Activated B cell treated with CpG ODN at 0.5 μM for 24 hours (primary cell): ENCODE data around the gene LIMS2. TPM values are rescaled to one million over a fixed set of nuclear protein-coding genes. Genes with fewer than 3 reads are reported as not detected.

ENCODE experiments used
- ATAC-seq: fragments of 200-7000 bp; cut with Tn5 transposase; one replicate; pipeline ENCODE4 v1.10.0; 2021; ENCODE audit warnings: low read depth, mild to moderate bottlenecking, moderate library complexity
- CTCF ChIA-PET: fragments of 350-600 bp; sonication (Branson Sonifier 250); formaldehyde crosslinking; loops from one replicate; lab custom pipeline; 2021; ENCODE audit warnings: antibody characterized with exemption; lab: Charles Lee
- POLR2A ChIA-PET: fragments of 350-600 bp; sonication (Branson Sonifier 250); formaldehyde crosslinking; loops from one replicate; lab custom pipeline; 2021; ENCODE audit warnings: antibody characterized with exemption; lab: Charles Lee
- DNase-seq: peaks from one replicate; pipeline ENCODE4 v3.0.0; 2022
- H3K27ac Mint-ChIP-seq: one replicate; pipeline ENCODE4 v1.8.0; 2020; ENCODE audit warnings: mixed read lengths
- H3K27me3 Mint-ChIP-seq: one replicate; pipeline ENCODE4 v1.8.0; 2021; ENCODE audit warnings: mixed read lengths
- H3K36me3 Mint-ChIP-seq: one replicate; pipeline ENCODE4 v1.8.0; 2021; ENCODE audit warnings: low read depth, mixed read lengths
- H3K4me1 Mint-ChIP-seq: one replicate; pipeline ENCODE4 v1.8.0; 2021; ENCODE audit warnings: mixed read lengths
- H3K4me3 Mint-ChIP-seq: one replicate; pipeline ENCODE4 v1.8.0; 2020; ENCODE audit warnings: mild to moderate bottlenecking, mixed read lengths
- H3K9me3 Mint-ChIP-seq: one replicate; pipeline ENCODE4 v1.8.0; 2020; ENCODE audit warnings: mixed read lengths
- intact Hi-C: fragments of 100-400 bp; cut with micrococcal nuclease; formaldehyde crosslinking; loops from one replicate; pipeline ENCODE4 v1.15.1; 2024
- total RNA-seq: library from RNA; stranded (reverse); gene quantifications from 2 replicates; pipeline ENCODE4 v1.2.3, GENCODE V29; 2022
- TF ChIP-seq, protein P1 (sequence below): fragments of 200-600 bp; IDR thresholded peaks from one replicate; pipeline ENCODE4 v1.8.0; 2022; ENCODE audit warnings: antibody characterized with exemption, mild to moderate bottlenecking

LIMS2 gene
- total RNA-seq, 1 donor from 2014 or later: 5.3 TPM

- no peak overlapping the region for H3K4me3 Mint-ChIP-seq
- H3K9me3 Mint-ChIP-seq: peaks cover 8% of the 10 kb centered on the region
- TF ChIP-seq, protein P1, sequence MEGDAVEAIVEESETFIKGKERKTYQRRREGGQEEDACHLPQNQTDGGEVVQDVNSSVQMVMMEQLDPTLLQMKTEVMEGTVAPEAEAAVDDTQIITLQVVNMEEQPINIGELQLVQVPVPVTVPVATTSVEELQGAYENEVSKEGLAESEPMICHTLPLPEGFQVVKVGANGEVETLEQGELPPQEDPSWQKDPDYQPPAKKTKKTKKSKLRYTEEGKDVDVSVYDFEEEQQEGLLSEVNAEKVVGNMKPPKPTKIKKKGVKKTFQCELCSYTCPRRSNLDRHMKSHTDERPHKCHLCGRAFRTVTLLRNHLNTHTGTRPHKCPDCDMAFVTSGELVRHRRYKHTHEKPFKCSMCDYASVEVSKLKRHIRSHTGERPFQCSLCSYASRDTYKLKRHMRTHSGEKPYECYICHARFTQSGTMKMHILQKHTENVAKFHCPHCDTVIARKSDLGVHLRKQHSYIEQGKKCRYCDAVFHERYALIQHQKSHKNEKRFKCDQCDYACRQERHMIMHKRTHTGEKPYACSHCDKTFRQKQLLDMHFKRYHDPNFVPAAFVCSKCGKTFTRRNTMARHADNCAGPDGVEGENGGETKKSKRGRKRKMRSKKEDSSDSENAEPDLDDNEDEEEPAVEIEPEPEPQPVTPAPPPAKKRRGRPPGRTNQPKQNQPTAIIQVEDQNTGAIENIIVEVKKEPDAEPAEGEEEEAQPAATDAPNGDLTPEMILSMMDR: no peak
- ATAC-seq: no peak
- DNase-seq: no peak
- H3K27ac Mint-ChIP-seq: no peak overlapping the region
- H3K27me3 Mint-ChIP-seq: no peaks in the 10 kb centered on the region
- ChIA-PET CTCF (no interaction called here), POLR2A (no interaction called here)
- peaks cover 4% of the 10 kb centered on the region for H3K36me3 Mint-ChIP-seq
- intact Hi-C loops: no loop called here
- peaks cover 47% of the 10 kb centered on the region for H3K4me1 Mint-ChIP-seq
Measured at GRCh38 chr2:127609031-127609751, 66.1 kb downstream of the LIMS2 start.

GRCh38 chr2:127608061-127609030 lies 67.0 kb downstream of the LIMS2 start:
- no peak for ATAC-seq
- Mint-ChIP-seq H3K27ac (no peak overlapping the region), H3K4me3 (no peak overlapping the region), H3K36me3 (peaks cover 2% of the 10 kb centered on the region), H3K9me3 (peaks cover 5% of the 10 kb centered on the region), H3K4me1 (peaks cover 47% of the 10 kb centered on the region), H3K27me3 (no peaks in the 10 kb centered on the region)
- DNase-seq: no peak
- POLR2A ChIA-PET: interaction anchor here (0.6 to 1.1 kb wide), 2 partner anchors 41 to 203 kb away, joined by 3 read pairs; partner anchors contain the start of gene WDR33
- CTCF ChIA-PET: no interaction called here
- intact Hi-C loops: no loop called here
- TF ChIP-seq, protein P1: no peak

DNA sequence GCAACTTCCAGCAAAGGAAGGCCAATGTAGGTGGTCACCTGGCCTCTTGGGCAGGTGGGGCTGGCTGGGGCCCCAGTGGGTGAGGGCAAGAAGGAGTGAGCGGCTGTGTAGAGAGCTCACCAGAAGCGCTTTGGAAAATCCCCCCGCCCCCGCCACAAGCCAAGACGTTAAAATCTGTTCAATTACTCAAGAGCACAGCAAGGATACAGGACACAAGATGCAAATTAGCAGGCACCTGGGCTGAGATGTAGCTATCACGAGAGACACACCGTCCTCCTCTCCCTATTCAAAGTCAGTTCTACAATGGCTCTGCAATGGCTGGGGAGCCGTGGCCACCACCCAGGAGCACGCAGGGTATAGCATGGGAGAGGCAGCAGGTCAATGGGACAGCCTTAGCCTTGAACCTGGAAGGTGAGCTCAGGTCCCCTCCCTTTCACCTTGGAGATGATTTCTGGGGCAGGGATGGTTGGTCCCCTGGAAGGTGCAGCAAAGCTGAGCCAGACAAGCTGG lies 67.9 kb downstream of the LIMS2 start:
- Mint-ChIP-seq H3K4me1 (peaks cover 47% of the 10 kb centered on the region), H3K9me3 (peaks cover 6% of the 10 kb centered on the region), H3K36me3 (peaks cover 1% of the 10 kb centered on the region), H3K4me3 (no peak overlapping the region), H3K27me3 (no peaks in the 10 kb centered on the region), H3K27ac (no peak overlapping the region)
- CTCF ChIA-PET: no interaction called here
- intact Hi-C loops: no loop called here
- ATAC-seq (no peak), DNase-seq (no peak)
- POLR2A ChIA-PET: interaction anchor here (0.6 to 1.1 kb wide), 2 partner anchors 40 to 204 kb away, joined by 3 read pairs; partner anchors contain the start of gene WDR33
- TF ChIP-seq, protein P1: no peak

DNA sequence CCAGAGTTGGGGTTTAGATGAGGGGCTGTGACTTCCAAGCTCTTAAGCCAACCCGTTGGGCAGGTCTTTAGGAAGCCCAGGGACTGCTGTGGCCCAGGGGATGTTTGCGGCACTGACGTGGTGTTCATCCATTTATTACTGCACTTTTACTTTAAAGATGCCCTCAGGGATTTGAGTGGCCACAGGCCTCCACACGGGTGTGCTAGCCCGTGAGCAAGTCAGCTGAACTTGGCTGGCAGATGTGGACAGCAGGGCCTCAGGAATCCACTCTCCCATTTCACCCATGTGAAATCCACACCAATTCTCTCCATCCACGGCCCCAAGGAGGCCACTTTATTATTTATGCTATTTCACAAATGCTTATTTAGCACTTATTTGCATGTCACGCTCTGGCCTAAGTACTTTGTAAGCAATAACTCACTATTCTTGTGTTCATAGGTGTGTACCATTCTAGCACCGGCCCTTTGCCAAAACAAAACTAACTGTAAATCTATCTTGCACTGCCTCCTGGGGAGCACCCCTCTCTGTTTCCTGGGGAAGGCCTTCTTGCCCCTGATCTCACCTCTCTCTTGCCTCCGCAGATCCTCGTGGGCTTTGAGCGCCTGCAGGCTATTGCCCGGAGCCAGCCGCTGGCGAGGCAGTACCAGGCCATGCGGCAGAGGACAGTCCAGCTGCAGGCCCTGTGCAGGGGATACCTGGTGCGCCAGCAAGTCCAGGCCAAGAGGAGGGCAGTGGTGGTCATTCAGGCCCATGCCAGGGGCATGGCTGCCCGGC lies 68.5 kb downstream of the LIMS2 start:
- H3K4me3 Mint-ChIP-seq: no peak overlapping the region
- peaks cover 9% of the 10 kb centered on the region for H3K9me3 Mint-ChIP-seq
- H3K36me3 Mint-ChIP-seq: peaks cover 1% of the 10 kb centered on the region
- DNase-seq (peak; percentile 14), ATAC-seq (no peak)
- H3K27ac Mint-ChIP-seq: no peak overlapping the region
- intact Hi-C loops: no loop called here
- TF ChIP-seq, protein P1: no peak
- no peaks in the 10 kb centered on the region for H3K27me3 Mint-ChIP-seq
- peaks cover 47% of the 10 kb centered on the region for H3K4me1 Mint-ChIP-seq
- ChIA-PET POLR2A (interaction anchor here (1.1 kb wide), 1 partner anchor 204 kb away, joined by 3 read pairs; the partner anchor contains the start of gene WDR33), CTCF (no interaction called here)
